HG03025 (cell line): Measurements from ENCODE around the gene MARCKS.
"Not testable (repeated sequence)": the region's sequence is repeated elsewhere in the genome, so short reads cannot be mapped to it uniquely, and the experiment has no call there.

Source experiments
- ATAC-seq: cut with Tn5 transposase; IDR thresholded peaks from one replicate; pipeline ENCODE4 v1.9.1; 2021; ENCODE audit warnings: mild to moderate bottlenecking, moderate library complexity; ENCODE audit not compliant: unreplicated experiment, low FRiP score

Gene MARCKS

GRCh38 chr6:113881478-113881980 lies 24.4 kb downstream of the MARCKS start:
- ATAC-seq = no peak

GRCh38 chr6:113882336-113883022 lies 25.3 kb downstream of the MARCKS start:
- no peak for ATAC-seq

- ATAC-seq = no peak
Observed at GRCh38 chr6:113884011-113884410, 26.9 kb downstream of the MARCKS start.

GRCh38 chr6:113886512-113886911 lies 29.4 kb downstream of the MARCKS start:
- ATAC-seq = no peak

GRCh38 chr6:113888493-113888892 lies 31.3 kb downstream of the MARCKS start:
- no peak for ATAC-seq

- no peak for ATAC-seq
Observed at GRCh38 chr6:113888956-113889630, 31.9 kb downstream of the MARCKS start.

- ATAC-seq = no peak
Observed at GRCh38 chr6:113893451-113893850, 36.3 kb downstream of the MARCKS start.

- ATAC-seq = no peak
Observed at GRCh38 chr6:113893866-113894265, 36.7 kb downstream of the MARCKS start.

- no peak for ATAC-seq
Observed at GRCh38 chr6:113894712-113895674, 37.8 kb downstream of the MARCKS start.

- ATAC-seq = no peak
Observed at GRCh38 chr6:113901482-113901881, 44.3 kb downstream of the MARCKS start.

GRCh38 chr6:113903666-113904330 lies 46.7 kb downstream of the MARCKS start:
- no peak for ATAC-seq

GRCh38 chr6:113907102-113907815 lies 50.1 kb downstream of the MARCKS start:
- ATAC-seq = no peak

- no peak for ATAC-seq
Observed at GRCh38 chr6:113908801-113909200, 51.7 kb downstream of the MARCKS start.

GRCh38 chr6:113909224-113909856 lies 52.2 kb downstream of the MARCKS start:
- ATAC-seq = no peak

GRCh38 chr6:113910285-113910684 lies 53.1 kb downstream of the MARCKS start:
- not testable (repeated sequence) for ATAC-seq
